Measurements from ENCODE around the gene E2F7. TPM values are rescaled to one million over a fixed set of nuclear protein-coding genes. Genes with fewer than 3 reads are reported as not detected.
"Not testable (repeated sequence)": the region's sequence is repeated elsewhere in the genome, so short reads cannot be mapped to it uniquely, and the experiment has no call there.

Gene E2F7
- total and polyA plus RNA-seq, 4 donors: 0.30 to 0.36 TPM; not detected in 2

GRCh38 chr12:77099799-77100198 is 34.4 kb upstream of the E2F7 start:
- no peak for ATAC-seq (ENCODE audit: low FRiP score)
- no peak for DNase-seq
- Histone ChIP-seq H3K9me3 (ENCODE audit: control insufficient read depth, low read length) (peaks cover 3% of the 10 kb centered on the region), H3K4me1 (ENCODE audit: control insufficient read depth in 1 of 2, insufficient read depth in 2 of 2, low read length in 2 of 2) (no peaks in the 10 kb centered on the region), H3K27me3 (ENCODE audit: control insufficient read depth in 1 of 2, insufficient read depth in 2 of 2, low read length in 1 of 2) (no peaks in the 10 kb centered on the region), H3K4me3 (ENCODE audit: low read length in 2 of 2) (no peak overlapping the region), H3K27ac (ENCODE audit: low read depth in 1 of 2, low read length in 2 of 2) (no peak overlapping the region), H3K36me3 (ENCODE audit: control insufficient read depth in 1 of 2, insufficient read depth in 2 of 2, low read length in 1 of 2) (no peaks in the 10 kb centered on the region)
- intact Hi-C loops (cut with DNase I): no loop called here
- WGBS, 2 donors: 77 to 80% methylated on average over 2 of the region's 2 CpGs

DNA sequence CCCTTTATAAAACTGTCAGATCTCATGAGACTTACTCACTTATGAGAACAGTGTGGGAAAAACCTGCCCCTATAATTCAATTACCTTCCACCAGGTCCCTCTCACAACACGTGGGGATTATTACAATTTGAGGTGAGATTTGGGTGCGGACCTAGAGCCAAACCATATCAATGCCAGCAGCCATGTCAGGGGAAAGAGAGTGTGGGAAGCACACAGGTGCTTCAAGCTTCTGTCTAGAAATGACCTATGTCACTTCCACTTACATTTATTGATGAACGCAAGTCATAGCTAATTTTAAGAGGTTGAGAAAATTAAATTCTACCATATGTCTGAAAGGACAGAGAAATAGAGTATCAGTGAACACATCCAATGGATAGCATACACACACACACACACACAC is 32.5 kb upstream of the E2F7 start:
- no peaks in the 10 kb centered on the region for H3K27me3 ChIP-seq (ENCODE audit: control insufficient read depth in 1 of 2, insufficient read depth in 2 of 2, low read length in 1 of 2)
- no peaks in the 10 kb centered on the region for H3K4me1 ChIP-seq (ENCODE audit: control insufficient read depth in 1 of 2, insufficient read depth in 2 of 2, low read length in 2 of 2)
- H3K36me3 ChIP-seq (ENCODE audit: control insufficient read depth in 1 of 2, insufficient read depth in 2 of 2, low read length in 1 of 2): no peaks in the 10 kb centered on the region
- peaks cover 3% of the 10 kb centered on the region for H3K9me3 ChIP-seq (ENCODE audit: control insufficient read depth, low read length)
- WGBS, 2 donors: 87 to 97% methylated on average over 3 of the region's 3 CpGs
- no peak overlapping the region for H3K27ac ChIP-seq (ENCODE audit: low read depth in 1 of 2, low read length in 2 of 2)
- intact Hi-C loops (cut with DNase I): no loop called here
- ATAC-seq (ENCODE audit: low FRiP score) (no peak), DNase-seq (no peak)
- no peak overlapping the region for H3K4me3 ChIP-seq (ENCODE audit: low read length in 2 of 2)

DNA sequence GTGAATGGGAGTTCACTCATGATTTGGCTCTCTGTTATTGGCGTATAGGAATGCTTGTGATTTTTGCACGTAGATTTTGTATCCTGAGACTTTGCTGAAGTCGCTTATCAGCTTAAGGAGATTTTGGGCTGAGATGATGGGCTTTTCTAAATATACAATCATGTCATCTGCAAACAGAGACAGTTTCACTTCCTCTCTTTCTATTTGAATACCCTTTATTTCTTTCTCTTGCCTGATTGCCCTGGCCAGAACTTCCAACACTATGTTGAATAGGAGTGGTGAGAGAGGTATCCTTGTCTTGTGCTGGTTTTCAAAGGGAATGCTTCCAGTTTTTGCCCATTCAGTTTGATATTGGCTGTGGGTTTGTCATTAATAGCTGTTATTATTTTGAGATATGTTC is 26.9 kb upstream of the E2F7 start:
- ATAC-seq (ENCODE audit: low FRiP score); H3K27ac ChIP-seq (ENCODE audit: low read depth in 1 of 2, low read length in 2 of 2); H3K27me3 ChIP-seq (ENCODE audit: control insufficient read depth in 1 of 2, insufficient read depth in 2 of 2, low read length in 1 of 2); H3K4me1 ChIP-seq (ENCODE audit: control insufficient read depth in 1 of 2, insufficient read depth in 2 of 2, low read length in 2 of 2); DNase-seq; H3K4me3 ChIP-seq (ENCODE audit: low read length in 2 of 2); H3K36me3 ChIP-seq (ENCODE audit: control insufficient read depth in 1 of 2, insufficient read depth in 2 of 2, low read length in 1 of 2); H3K9me3 ChIP-seq (ENCODE audit: control insufficient read depth, low read length); intact Hi-C loops (cut with DNase I): not testable (repeated sequence)
- 49 to 76% methylated on average over 3 of the region's 3 CpGs for WGBS, 2 donors

DNA sequence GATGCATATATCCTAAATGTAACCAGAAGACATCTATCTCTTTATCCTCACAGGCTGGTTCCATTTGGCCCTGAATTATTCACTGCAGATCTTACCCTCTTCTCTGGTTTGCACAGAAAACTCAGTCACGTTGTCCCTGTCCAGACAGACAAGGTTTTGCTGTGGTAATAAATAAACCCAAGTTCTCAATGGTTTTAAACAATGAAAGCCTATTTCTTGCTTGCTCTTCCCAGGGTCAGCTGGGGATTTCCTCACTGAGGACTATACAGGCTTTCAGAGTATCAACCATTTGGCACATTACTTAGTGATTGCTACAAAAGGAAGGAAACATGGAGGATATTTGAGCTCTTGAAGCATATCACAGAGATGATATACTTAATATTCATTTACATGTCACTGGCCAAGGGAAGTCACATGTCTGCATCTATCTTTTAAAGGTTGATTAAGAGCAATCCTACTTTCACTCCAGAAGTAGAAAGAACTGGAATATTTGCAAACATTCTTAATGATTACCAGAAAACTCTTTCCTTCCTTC is 24.4 kb upstream of the E2F7 start:
- H3K4me1 ChIP-seq (ENCODE audit: control insufficient read depth in 1 of 2, insufficient read depth in 2 of 2, low read length in 2 of 2): no peaks in the 10 kb centered on the region
- WGBS, 2 donors: 18 to 30% methylated on average over 1 of the region's 1 CpG
- DNase-seq (no peak), ATAC-seq (ENCODE audit: low FRiP score) (no peak)
- H3K9me3 ChIP-seq (ENCODE audit: control insufficient read depth, low read length): no peaks in the 10 kb centered on the region
- intact Hi-C loops (cut with DNase I): no loop called here
- no peaks in the 10 kb centered on the region for H3K27me3 ChIP-seq (ENCODE audit: control insufficient read depth in 1 of 2, insufficient read depth in 2 of 2, low read length in 1 of 2)
- H3K27ac ChIP-seq (ENCODE audit: low read depth in 1 of 2, low read length in 2 of 2): no peak overlapping the region
- no peaks in the 10 kb centered on the region for H3K36me3 ChIP-seq (ENCODE audit: control insufficient read depth in 1 of 2, insufficient read depth in 2 of 2, low read length in 1 of 2)
- no peak overlapping the region for H3K4me3 ChIP-seq (ENCODE audit: low read length in 2 of 2)

DNA sequence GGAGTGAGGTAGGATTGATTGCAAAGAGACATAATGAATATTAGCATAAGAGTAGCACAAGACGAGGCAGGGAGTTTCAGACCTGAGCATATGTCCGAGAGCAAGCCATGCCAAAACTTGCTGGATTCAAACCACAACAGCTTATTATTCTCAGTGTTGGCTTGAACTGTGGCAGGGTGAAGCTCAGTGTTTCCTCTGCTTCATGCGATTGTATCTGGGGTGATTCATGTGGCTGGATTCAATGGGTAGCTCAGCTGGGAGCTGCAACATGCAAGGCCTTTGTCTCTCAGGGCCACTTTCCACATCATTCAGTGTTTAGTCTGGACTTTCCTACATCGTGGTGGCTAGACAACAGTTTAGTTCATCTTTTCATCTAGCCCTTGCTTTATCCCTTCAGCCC is 22.1 kb upstream of the E2F7 start:
- ATAC-seq (ENCODE audit: low FRiP score) (no peak), DNase-seq (no peak)
- no peaks in the 10 kb centered on the region for H3K4me1 ChIP-seq (ENCODE audit: control insufficient read depth in 1 of 2, insufficient read depth in 2 of 2, low read length in 2 of 2)
- no peak overlapping the region for H3K27ac ChIP-seq (ENCODE audit: low read depth in 1 of 2, low read length in 2 of 2)
- H3K36me3 ChIP-seq (ENCODE audit: control insufficient read depth in 1 of 2, insufficient read depth in 2 of 2, low read length in 1 of 2): no peaks in the 10 kb centered on the region
- intact Hi-C loops (cut with DNase I): no loop called here
- no peaks in the 10 kb centered on the region for H3K9me3 ChIP-seq (ENCODE audit: control insufficient read depth, low read length)
- 59 to 60% methylated on average over 4 of the region's 4 CpGs for WGBS, 2 donors
- H3K27me3 ChIP-seq (ENCODE audit: control insufficient read depth in 1 of 2, insufficient read depth in 2 of 2, low read length in 1 of 2): no peaks in the 10 kb centered on the region
- H3K4me3 ChIP-seq (ENCODE audit: low read length in 2 of 2): no peak overlapping the region

GRCh38 chr12:77082021-77082420 is 16.7 kb upstream of the E2F7 start:
- Histone ChIP-seq H3K27ac (ENCODE audit: low read depth in 1 of 2, low read length in 2 of 2) (no peak overlapping the region), H3K27me3 (ENCODE audit: control insufficient read depth in 1 of 2, insufficient read depth in 2 of 2, low read length in 1 of 2) (peaks cover 0 to 2% of the 10 kb centered on the region in 2 donors), H3K4me3 (ENCODE audit: low read length in 2 of 2) (no peak overlapping the region), H3K9me3 (ENCODE audit: control insufficient read depth, low read length) (peaks cover 2% of the 10 kb centered on the region), H3K36me3 (ENCODE audit: control insufficient read depth in 1 of 2, insufficient read depth in 2 of 2, low read length in 1 of 2) (no peaks in the 10 kb centered on the region), H3K4me1 (ENCODE audit: control insufficient read depth in 1 of 2, insufficient read depth in 2 of 2, low read length in 2 of 2) (no peaks in the 10 kb centered on the region)
- DNase-seq (no peak), ATAC-seq (ENCODE audit: low FRiP score) (no peak)
- intact Hi-C loops (cut with DNase I): no loop called here
- 5 to 11% methylated on average over 1 of the region's 1 CpG for WGBS, 2 donors

DNA sequence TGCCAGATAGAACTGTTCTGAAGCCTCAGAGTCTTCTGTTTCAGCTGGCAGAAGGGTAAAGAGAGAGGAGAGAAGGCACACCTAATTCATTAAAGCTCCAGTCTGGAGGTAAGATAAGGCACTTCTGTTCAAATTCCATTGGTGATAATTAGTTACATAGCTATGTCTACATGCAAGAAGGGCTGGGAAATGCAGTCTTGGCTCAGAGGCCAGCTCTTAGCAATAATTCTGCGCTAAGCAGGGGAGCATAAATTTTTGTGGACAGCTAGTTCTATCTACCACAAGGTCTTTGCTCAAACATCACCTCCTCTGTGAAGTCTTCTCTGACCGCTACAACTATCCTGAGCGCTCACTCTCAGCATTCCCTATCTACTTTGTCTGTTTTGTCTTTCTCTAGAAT is 14.3 kb upstream of the E2F7 start:
- ATAC-seq (ENCODE audit: low FRiP score) (no peak), DNase-seq (no peak)
- WGBS, 2 donors: 89% methylated on average over 3 of the region's 3 CpGs
- no peak overlapping the region for H3K27ac ChIP-seq (ENCODE audit: low read depth in 1 of 2, low read length in 2 of 2)
- intact Hi-C loops (cut with DNase I): no loop called here
- H3K4me1 ChIP-seq (ENCODE audit: control insufficient read depth in 1 of 2, insufficient read depth in 2 of 2, low read length in 2 of 2): no peaks in the 10 kb centered on the region
- no peak overlapping the region for H3K4me3 ChIP-seq (ENCODE audit: low read length in 2 of 2)
- H3K9me3 ChIP-seq (ENCODE audit: control insufficient read depth, low read length): peaks cover 2% of the 10 kb centered on the region
- H3K36me3 ChIP-seq (ENCODE audit: control insufficient read depth in 1 of 2, insufficient read depth in 2 of 2, low read length in 1 of 2): no peaks in the 10 kb centered on the region
- peaks cover 0 to 5% of the 10 kb centered on the region in 2 donors for H3K27me3 ChIP-seq (ENCODE audit: control insufficient read depth in 1 of 2, insufficient read depth in 2 of 2, low read length in 1 of 2)

- Histone ChIP-seq H3K9me3 (ENCODE audit: control insufficient read depth, low read length) (peaks cover 2% of the 10 kb centered on the region), H3K4me1 (ENCODE audit: control insufficient read depth in 1 of 2, insufficient read depth in 2 of 2, low read length in 2 of 2) (no peaks in the 10 kb centered on the region), H3K27ac (ENCODE audit: low read depth in 1 of 2, low read length in 2 of 2) (no peak overlapping the region), H3K27me3 (ENCODE audit: control insufficient read depth in 1 of 2, insufficient read depth in 2 of 2, low read length in 1 of 2) (peaks cover 0 to 5% of the 10 kb centered on the region in 2 donors), H3K36me3 (ENCODE audit: control insufficient read depth in 1 of 2, insufficient read depth in 2 of 2, low read length in 1 of 2) (no peaks in the 10 kb centered on the region), H3K4me3 (ENCODE audit: low read length in 2 of 2) (no peak overlapping the region)
- intact Hi-C loops (cut with DNase I): no loop called here
- no peak for ATAC-seq (ENCODE audit: low FRiP score)
- no peak for DNase-seq
Measured at GRCh38 chr12:77078231-77078630, 12.9 kb upstream of the E2F7 start.

GRCh38 chr12:77076886-77077285 is 11.5 kb upstream of the E2F7 start:
- intact Hi-C loops (cut with DNase I): no loop called here
- H3K4me3 ChIP-seq (ENCODE audit: low read length in 2 of 2): no peak overlapping the region
- 25 to 40% methylated on average over 1 of the region's 1 CpG for WGBS, 2 donors
- H3K36me3 ChIP-seq (ENCODE audit: control insufficient read depth in 1 of 2, insufficient read depth in 2 of 2, low read length in 1 of 2): no peaks in the 10 kb centered on the region
- H3K27ac ChIP-seq (ENCODE audit: low read depth in 1 of 2, low read length in 2 of 2): no peak overlapping the region
- peaks cover 2% of the 10 kb centered on the region for H3K9me3 ChIP-seq (ENCODE audit: control insufficient read depth, low read length)
- ATAC-seq (ENCODE audit: low FRiP score): no peak
- peaks cover 0 to 5% of the 10 kb centered on the region in 2 donors for H3K27me3 ChIP-seq (ENCODE audit: control insufficient read depth in 1 of 2, insufficient read depth in 2 of 2, low read length in 1 of 2)
- DNase-seq: no peak
- H3K4me1 ChIP-seq (ENCODE audit: control insufficient read depth in 1 of 2, insufficient read depth in 2 of 2, low read length in 2 of 2): no peaks in the 10 kb centered on the region
